Measurements from ENCODE around the gene OTOP3. TPM values are rescaled to one million over a fixed set of nuclear protein-coding genes. Genes with fewer than 3 reads are reported as not detected.
"Not testable (repeated sequence)": the region's sequence is repeated elsewhere in the genome, so short reads cannot be mapped to it uniquely, and the experiment has no call there.

The OTOP3 gene
- total and polyA plus RNA-seq, 2 donors (not counting 3 experiments of a cell fraction or from before 2014, with no cell fraction given): not detected

- no peaks in the 10 kb centered on the region for H3K4me1 ChIP-seq (ENCODE audit: control insufficient read depth, extremely low read depth, insufficient read depth, low read length)
- H3K27ac ChIP-seq (ENCODE audit: insufficient read depth, low read depth, low read length): no peak overlapping the region
- POLR2A ChIA-PET: no interaction called here
- no TSS peak for BruUV-seq (replicated peaks)
- intact Hi-C loops (cut with micrococcal nuclease) (no loop called here), dilution Hi-C loops (cut with MboI; ENCODE audit: extremely low pct_ligation_motif_present, low sequenced_read_pairs) (no loop called here)
- no peaks in the 10 kb centered on the region for H3K9me3 ChIP-seq (replicated peaks; ENCODE audit: control insufficient read depth, insufficient read depth, low read length)
- H3K27me3 ChIP-seq (ENCODE audit: control insufficient read depth in 2 of 2, insufficient read depth in 2 of 2, low read length in 2 of 2): peaks cover 2 to 3% of the 10 kb centered on the region in 2 experiments
- H3K36me3 ChIP-seq (ENCODE audit: control insufficient read depth in 2 of 2, extremely low read depth in 1 of 2, insufficient read depth in 2 of 2, low read length in 2 of 2): no peaks in the 10 kb centered on the region
- no peak for FAIRE-seq
- H3K4me2 ChIP-seq (ENCODE audit: insufficient read depth, low read length): no peak overlapping the region
- TF ChIP-seq CTCF (IDR thresholded peaks at IDR 0.05; ENCODE audit: extremely low read depth in 1 of 2, insufficient read depth in 1 of 2, low read depth in 1 of 2, low read length in 2 of 2): no peak
- TF ChIP-seq MAX (IDR thresholded peaks at IDR 0.05; ENCODE audit: insufficient read depth, insufficient read length): no peak
- no peak for TF ChIP-seq POLR2A (IDR thresholded peaks at IDR 0.05; ENCODE audit: low read depth, low read length)
- TF ChIP-seq EZH2 (IDR thresholded peaks at IDR 0.05; ENCODE audit: borderline replicate concordance, low read depth, low read length, severe bottlenecking): no peak
- no peak for TF ChIP-seq JUN (IDR thresholded peaks at IDR 0.05; ENCODE audit: borderline replicate concordance, insufficient read depth, insufficient read length, low read depth)
- no peak for TF ChIP-seq MYC (IDR thresholded peaks at IDR 0.05; ENCODE audit: low read depth, low read length)
- TF ChIP-seq GATA2 (IDR thresholded peaks at IDR 0.05; ENCODE audit: insufficient read depth, insufficient read length, low read depth, low read length): no peak
- no peak for TF ChIP-seq POLR2AphosphoS5 (IDR thresholded peaks at IDR 0.05; ENCODE audit: insufficient read depth, low read depth, low read length)
- TF ChIP-seq FOS (IDR thresholded peaks at IDR 0.05; ENCODE audit: borderline replicate concordance, insufficient read depth, low read length): no peak
- H2AFZ ChIP-seq (ENCODE audit: low read depth, low read length): no peak overlapping the region
- H3K9me1 ChIP-seq (replicated peaks; ENCODE audit: control insufficient read depth, extremely low read depth, insufficient read depth, low read length): no peaks in the 10 kb centered on the region
- no peak for DNase-seq (ENCODE audit: low read depth, low spot score)
- CTCF ChIA-PET: interaction anchor here (1.3 kb wide), 1 partner anchor 12 kb away, joined by 4 read pairs; no protein-coding TSS in a partner anchor
- no peak overlapping the region for H3K4me3 ChIP-seq (replicated peaks in 1 of 3; ENCODE audit: insufficient read depth in 1 of 3, low read depth in 1 of 3, low read length in 3 of 3)
- no peaks in the 10 kb centered on the region for H3K79me2 ChIP-seq (ENCODE audit: control insufficient read depth, insufficient read depth, low read length)
- H4K20me1 ChIP-seq (replicated peaks; ENCODE audit: control insufficient read depth, extremely low read depth, insufficient read depth, low read length): no peaks in the 10 kb centered on the region
- no peak overlapping the region for H3K9ac ChIP-seq (replicated peaks; ENCODE audit: extremely low read depth, insufficient read depth, low read length)
Observed at GRCh38 chr17:74907012-74907411, 28.7 kb upstream of the OTOP3 start.

GRCh38 chr17:74909097-74909496, 26.6 kb upstream of the OTOP3 start:
- BruUV-seq (replicated peaks); DNase-seq (ENCODE audit: low read depth, low spot score); H3K36me3 ChIP-seq (ENCODE audit: control insufficient read depth in 2 of 2, extremely low read depth in 1 of 2, insufficient read depth in 2 of 2, low read length in 2 of 2); FAIRE-seq; H3K4me1 ChIP-seq (ENCODE audit: control insufficient read depth, extremely low read depth, insufficient read depth, low read length); H2AFZ ChIP-seq (ENCODE audit: low read depth, low read length); H4K20me1 ChIP-seq (replicated peaks; ENCODE audit: control insufficient read depth, extremely low read depth, insufficient read depth, low read length); H3K79me2 ChIP-seq (ENCODE audit: control insufficient read depth, insufficient read depth, low read length); H3K9ac ChIP-seq (replicated peaks; ENCODE audit: extremely low read depth, insufficient read depth, low read length); dilution Hi-C loops (cut with MboI; ENCODE audit: extremely low pct_ligation_motif_present, low sequenced_read_pairs); H3K9me3 ChIP-seq (replicated peaks; ENCODE audit: control insufficient read depth, insufficient read depth, low read length); POLR2A ChIA-PET; H3K4me3 ChIP-seq (replicated peaks in 1 of 3; ENCODE audit: insufficient read depth in 1 of 3, low read depth in 1 of 3, low read length in 3 of 3); intact Hi-C loops (cut with micrococcal nuclease); H3K27ac ChIP-seq (ENCODE audit: insufficient read depth, low read depth, low read length); H3K9me1 ChIP-seq (replicated peaks; ENCODE audit: control insufficient read depth, extremely low read depth, insufficient read depth, low read length); CTCF ChIA-PET; H3K27me3 ChIP-seq (ENCODE audit: control insufficient read depth in 2 of 2, insufficient read depth in 2 of 2, low read length in 2 of 2); H3K4me2 ChIP-seq (ENCODE audit: insufficient read depth, low read length): not testable (repeated sequence)

GRCh38 chr17:74911423-74911822, 24.3 kb upstream of the OTOP3 start:
- H3K4me1 ChIP-seq (ENCODE audit: control insufficient read depth, extremely low read depth, insufficient read depth, low read length); H3K9me3 ChIP-seq (replicated peaks; ENCODE audit: control insufficient read depth, insufficient read depth, low read length); H4K20me1 ChIP-seq (replicated peaks; ENCODE audit: control insufficient read depth, extremely low read depth, insufficient read depth, low read length); POLR2A ChIA-PET; H3K4me3 ChIP-seq (replicated peaks in 1 of 3; ENCODE audit: insufficient read depth in 1 of 3, low read depth in 1 of 3, low read length in 3 of 3); DNase-seq (ENCODE audit: low read depth, low spot score); H3K9ac ChIP-seq (replicated peaks; ENCODE audit: extremely low read depth, insufficient read depth, low read length); H3K9me1 ChIP-seq (replicated peaks; ENCODE audit: control insufficient read depth, extremely low read depth, insufficient read depth, low read length); dilution Hi-C loops (cut with MboI; ENCODE audit: extremely low pct_ligation_motif_present, low sequenced_read_pairs); FAIRE-seq; intact Hi-C loops (cut with micrococcal nuclease); H3K27ac ChIP-seq (ENCODE audit: insufficient read depth, low read depth, low read length); H3K79me2 ChIP-seq (ENCODE audit: control insufficient read depth, insufficient read depth, low read length); H2AFZ ChIP-seq (ENCODE audit: low read depth, low read length); H3K36me3 ChIP-seq (ENCODE audit: control insufficient read depth in 2 of 2, extremely low read depth in 1 of 2, insufficient read depth in 2 of 2, low read length in 2 of 2); H3K27me3 ChIP-seq (ENCODE audit: control insufficient read depth in 2 of 2, insufficient read depth in 2 of 2, low read length in 2 of 2); H3K4me2 ChIP-seq (ENCODE audit: insufficient read depth, low read length); CTCF ChIA-PET; BruUV-seq (replicated peaks): not testable (repeated sequence)

Data from endothelial cell of umbilical vein (primary cell).